IPS-NIHi7 (cell line): ENCODE data around the gene TROAP.
A peak's percentile ranks its signal among the peaks of the same experiment; 100 is the strongest.
"Not testable (repeated sequence)": the region's sequence is repeated elsewhere in the genome, so short reads cannot be mapped to it uniquely, and the experiment has no call there.

ENCODE experiments used
- DNase-seq: peaks from one replicate; pipeline ENCODE4 v3.0.0; 2012; ENCODE audit warnings: mixed read lengths; ENCODE audit errors: extremely low spot score

The TROAP gene, protein sequence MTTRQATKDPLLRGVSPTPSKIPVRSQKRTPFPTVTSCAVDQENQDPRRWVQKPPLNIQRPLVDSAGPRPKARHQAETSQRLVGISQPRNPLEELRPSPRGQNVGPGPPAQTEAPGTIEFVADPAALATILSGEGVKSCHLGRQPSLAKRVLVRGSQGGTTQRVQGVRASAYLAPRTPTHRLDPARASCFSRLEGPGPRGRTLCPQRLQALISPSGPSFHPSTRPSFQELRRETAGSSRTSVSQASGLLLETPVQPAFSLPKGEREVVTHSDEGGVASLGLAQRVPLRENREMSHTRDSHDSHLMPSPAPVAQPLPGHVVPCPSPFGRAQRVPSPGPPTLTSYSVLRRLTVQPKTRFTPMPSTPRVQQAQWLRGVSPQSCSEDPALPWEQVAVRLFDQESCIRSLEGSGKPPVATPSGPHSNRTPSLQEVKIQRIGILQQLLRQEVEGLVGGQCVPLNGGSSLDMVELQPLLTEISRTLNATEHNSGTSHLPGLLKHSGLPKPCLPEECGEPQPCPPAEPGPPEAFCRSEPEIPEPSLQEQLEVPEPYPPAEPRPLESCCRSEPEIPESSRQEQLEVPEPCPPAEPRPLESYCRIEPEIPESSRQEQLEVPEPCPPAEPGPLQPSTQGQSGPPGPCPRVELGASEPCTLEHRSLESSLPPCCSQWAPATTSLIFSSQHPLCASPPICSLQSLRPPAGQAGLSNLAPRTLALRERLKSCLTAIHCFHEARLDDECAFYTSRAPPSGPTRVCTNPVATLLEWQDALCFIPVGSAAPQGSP

DNA sequence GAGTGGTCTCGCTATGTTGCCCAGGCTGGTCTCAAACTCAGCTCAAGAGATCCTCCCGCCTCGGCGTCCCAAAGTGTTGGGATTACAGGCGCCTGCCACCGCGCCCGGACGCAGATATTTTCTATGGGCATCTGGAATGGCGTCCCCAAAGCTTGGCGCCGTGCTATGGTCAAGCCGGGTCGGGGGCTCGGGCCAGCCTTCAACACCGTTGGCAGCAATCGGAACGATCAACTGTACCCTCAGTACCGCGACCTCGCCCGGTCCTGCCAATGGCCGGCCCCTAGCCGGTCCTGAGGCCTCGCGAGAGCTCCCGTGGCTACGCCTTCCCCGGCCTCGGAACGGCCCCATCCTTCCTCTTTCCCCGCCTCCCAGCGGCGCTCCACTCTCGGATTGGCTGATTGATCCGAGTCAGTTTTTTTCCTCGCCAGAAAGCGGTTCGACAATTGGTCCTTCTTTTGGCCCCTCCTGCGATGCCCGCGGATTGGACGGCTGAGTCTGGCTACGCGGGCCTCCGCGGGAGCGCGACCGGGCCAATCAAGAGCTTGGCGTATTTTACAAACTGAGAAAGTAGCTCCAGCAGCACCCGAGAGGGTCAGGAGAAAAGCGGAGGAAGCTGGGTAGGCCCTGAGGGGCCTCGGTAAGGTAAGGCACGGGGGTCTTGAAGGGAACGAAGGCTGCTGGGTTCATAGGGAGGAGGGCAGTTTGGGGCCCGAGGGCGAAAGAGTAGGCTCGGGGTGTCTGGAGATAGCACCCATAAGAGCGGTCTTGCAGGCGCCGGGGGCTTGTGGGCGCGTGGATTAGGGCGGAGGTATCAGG, at the start of gene TROAP:
TROAP (plus strand) TSS at position 548 of the 816 bp plus-strand sequence. CDS start 354 bp downstream, outside the sequence.
- peak; percentile 100 for DNase-seq

DNA sequence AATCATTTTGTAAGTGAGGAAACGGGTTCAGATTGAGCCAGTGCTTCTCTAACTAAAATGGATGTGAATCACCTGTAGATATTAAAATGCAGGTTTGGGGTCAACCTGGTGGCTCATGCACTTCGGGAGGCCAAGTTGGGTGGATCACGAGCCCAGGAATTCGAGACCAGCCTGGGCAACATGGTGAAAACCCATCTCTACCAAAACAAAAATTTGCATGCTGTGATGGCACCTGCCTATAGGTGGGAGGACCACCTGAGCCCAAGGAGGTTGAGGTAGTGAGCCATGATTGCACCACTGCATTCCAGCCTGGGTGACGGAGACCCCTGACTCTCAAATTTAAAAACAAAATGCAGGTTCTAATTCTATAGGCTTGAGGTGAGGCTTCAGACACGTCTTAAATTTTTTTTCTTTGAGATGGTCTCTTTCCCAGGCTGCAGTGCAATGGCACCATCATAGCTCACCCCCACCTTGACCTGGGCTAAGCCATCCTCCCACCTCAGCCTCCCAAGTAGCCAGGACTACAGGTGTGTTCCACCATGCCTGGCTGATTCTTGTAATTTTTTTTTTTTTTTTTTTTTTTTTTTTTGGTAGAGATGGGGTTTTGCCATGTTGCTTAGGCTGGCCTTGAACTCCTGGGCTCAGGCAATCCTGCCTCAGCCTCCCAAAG, 49.2 kb upstream of the TROAP start:
- no peak for DNase-seq

DNA sequence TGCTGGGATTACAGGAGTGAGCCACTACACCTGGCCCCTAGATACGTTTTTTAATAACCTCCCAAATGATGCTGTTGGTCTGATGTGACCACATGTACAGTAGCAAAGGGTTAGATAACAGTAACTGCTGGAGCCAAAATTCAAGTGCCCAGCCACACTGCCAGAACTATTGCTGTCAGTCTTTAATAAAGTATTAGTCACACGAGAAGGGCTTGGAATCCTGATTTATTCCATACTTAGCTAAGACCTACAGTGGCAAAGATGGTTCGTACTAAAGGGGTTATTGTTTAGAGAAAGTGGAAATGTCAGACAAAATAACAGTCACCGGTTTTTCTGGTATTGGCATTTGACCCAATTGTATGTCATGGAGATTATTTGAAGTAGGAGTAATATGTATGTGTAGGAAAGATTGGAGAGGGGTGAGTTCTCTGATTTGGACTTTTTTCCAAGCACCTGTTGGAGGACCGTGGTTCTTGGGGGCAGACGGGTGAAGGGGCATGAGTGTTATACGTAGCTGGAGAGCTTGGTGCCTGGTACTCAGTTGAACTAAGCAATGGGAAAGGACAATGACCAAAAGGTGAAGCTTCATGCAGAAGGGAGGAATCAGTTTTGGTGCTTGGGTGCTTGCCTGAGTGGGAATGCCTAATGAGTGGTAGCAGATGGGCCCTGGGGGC, 48.5 kb upstream of the TROAP start:
- no peak for DNase-seq

DNA sequence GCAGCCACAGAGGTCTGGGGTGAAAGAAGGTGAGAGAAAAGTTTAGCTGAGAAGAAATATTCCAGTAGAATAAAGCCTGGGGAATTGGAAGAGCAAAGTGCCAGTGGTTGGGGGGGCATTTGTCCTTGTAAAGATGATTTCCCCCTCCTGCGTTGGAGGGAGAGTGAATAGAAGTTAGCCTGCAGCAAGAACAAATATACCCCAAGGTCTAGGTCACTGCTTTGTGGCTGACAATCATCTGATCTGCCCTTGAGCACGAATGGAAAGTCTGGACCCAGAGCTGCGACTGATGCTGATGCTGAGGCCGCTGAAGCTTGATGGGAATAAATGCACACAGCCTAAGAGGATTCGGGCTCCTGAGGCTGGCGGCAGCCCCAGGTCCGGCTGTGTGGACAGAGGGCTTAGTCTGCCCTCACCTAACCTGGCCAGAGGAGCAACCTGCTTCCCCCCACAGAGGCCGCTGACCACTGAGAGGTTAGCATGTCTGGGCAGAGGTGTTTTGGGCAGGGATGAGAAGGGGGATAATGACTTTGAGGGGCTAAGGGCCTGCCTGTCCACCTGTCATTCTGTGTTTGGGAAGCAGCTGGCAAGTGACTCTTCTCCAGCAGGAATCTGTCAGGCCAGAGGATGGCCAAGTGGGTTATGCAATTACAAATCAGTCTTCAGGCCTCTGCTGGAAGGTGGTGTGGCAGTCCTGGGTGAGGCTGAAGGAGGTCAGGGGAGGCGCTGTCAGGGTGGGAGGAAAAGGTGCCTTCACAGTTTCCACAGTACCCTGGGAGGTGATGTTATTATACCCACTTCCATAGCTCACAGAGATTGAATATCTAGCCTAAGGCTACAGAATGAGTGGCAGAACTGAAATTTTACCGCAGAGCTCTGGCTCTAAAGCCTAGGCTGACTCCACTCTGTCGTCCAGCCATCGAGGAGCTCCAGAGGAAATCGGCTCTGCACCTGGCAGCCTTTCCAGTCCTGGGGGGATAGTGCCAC, 46.5 kb upstream of the TROAP start:
- no peak for DNase-seq

DNA sequence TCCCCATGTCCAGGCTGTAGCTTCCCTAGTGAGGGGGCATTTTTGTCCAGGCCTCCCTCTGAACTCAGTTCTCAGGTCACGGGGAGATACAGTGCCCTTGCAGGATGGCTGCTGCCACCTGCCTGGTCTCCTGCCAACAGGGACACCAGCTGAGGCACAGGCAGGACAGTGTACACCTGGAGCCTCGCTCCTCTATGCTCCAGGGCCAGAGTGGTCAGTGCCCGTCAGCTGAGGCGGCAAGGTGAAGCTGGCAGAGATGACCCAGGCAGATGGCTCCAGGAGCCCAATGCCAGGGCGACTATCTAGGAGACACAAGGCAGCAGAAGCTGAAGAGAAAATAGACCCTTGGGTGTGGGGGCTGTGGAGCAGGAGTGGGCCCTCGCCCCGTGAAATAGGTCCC, 45.6 kb upstream of the TROAP start:
- DNase-seq = no peak

DNA sequence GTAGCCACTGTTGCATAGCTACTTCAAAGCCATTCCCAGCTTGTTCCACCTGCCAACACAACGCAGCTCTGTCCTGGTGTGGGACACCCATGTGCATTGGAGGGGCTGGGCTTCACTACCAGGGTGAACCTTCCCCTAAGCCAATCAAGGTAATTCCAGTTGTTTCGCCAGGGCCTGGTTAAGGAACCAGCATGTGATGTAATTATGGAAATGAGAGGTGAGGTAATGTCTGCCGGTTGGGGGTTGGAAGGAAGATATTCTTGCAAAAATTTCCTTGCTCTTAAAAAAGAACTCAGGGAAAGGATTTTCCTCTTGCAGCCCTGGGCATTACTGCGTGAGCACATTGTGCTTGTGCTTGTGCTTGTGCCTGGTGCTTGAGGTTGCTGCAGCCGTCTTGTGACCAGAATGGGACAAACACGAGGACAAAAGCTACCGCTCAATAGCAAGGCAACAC, 43.3 kb upstream of the TROAP start:
- DNase-seq = peak; percentile 55

DNA sequence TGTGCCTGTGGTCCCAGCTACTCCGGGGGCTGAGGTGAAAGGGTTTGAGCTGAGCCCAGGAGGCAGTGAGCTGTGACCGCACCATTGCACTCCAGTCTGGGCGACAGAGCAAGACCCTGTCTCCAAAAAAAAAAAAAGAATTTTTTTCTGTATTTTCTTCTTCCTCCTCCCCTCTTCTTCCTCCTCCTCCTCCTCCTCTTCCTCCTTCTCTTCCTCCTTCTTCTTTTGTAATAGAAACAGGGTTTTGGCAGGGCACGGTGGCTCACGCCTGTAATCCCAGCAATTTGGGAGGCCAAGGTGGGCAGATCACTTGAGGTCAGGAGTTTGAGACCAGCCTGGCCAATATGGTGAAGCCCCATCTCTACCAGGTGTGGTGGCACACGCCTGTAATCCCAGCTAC, 42.5 kb upstream of the TROAP start:
- DNase-seq = not testable (repeated sequence)

DNA sequence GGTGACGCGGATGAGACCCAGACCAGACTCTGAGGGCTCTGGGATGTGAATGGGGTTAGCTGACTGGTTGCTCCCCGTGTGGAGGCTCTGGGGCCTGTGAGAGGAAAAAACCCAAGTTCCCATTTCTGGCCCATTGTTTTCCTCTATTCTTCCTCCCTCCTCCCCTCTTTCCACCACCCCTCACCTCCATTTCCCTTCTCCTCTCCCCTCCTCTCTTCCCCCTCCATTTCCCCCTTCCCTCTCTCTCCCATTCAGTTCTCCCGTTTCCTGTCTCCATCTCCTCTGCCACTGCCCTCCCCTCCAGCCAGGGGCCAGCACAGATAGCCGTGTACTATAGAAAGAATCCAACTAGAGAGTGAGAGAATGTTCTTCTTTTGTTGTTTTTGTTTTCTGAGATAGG, 40.8 kb upstream of the TROAP start:
- DNase-seq = no peak

DNA sequence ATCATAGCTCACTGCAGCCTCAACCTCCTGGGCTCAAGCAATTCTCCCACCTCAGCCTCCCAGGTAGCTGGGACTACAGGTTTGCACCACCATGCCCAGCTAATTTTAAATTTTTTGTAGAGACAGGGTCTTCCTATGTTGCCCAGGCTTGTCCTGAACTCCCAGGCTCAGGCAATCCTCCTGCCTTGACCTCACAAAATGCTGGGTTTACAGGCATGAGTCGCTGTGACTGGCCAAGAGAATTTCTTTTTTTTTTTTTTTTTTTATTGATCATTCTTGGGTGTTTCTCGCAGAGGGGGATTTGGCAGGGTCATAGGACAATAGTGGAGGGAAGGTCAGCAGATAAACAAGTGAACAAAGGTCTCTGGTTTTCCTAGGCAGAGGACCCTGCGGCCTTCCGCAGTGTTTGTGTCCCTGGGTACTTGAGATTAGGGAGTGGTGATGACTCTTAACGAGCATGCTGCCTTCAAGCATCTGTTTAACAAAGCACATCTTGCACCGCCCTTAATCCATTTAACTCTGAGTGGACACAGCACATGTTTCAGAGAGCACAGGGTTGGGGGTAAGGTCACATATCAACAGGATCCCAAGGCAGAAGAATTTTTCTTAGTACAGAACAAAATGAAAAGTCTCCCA, 40.2 kb upstream of the TROAP start:
- DNase-seq = not testable (repeated sequence)

DNA sequence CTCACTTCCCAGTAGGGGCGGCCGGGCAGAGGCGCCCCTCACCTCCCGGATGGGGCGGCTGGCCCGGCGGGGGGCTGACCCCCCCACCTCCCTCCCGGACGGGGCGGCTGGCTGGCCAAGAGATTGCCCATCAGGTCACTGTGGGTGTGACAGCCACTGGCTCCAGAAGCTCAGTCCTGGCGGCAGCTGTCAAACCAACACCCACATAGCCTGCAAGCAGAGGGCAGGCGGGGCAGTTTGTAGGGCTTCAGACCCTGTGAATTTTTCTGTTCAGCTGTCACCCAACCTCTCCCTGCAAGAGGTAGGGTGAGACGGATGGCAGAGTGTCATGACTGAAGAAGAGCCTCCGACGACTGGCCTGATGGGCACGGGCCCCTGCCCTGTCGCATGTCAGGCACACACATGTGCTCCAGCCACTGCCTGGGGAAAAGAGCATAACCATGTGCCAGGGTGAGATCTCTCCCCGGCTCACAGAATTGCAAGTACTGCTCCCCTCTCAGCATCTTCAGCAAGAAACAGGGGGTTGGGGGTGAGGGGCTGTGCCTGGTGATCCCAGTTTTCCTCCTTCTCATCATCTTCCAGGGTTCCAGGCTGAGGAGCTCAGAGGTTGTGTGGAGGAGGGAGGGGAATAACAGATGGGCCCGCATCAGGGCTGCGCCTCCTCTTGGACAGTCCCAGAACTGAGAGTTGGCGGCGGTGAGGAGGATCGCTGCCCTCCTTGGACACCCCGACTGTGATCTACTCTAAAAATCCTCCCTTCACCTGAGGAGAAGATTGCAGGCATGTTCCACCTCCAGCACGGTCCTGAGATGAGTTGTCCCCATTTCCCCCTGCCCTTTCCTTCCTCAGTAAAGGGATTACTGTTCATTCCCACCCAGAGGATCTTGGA, 39.3 kb upstream of the TROAP start:
- peak; percentile 29 for DNase-seq

DNA sequence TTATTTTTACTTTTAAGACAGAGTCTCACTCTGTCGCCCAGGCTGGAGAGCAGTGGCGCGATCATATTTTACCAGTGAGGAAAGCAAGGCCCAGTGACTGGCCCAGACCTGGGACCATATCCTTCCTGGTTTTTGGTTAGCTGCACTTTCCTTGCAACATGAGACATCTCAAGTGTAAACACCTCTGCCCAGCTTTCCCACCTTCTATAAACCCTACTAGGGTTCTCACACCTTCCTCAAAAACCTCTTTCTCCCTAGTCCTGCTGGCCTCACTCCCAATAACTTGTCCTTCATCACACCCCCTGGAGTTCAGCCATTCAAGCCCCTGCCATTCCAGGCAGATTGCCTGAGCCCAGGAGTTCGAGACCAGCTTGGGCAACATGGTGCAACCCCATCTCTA, 38.4 kb upstream of the TROAP start:
- no peak for DNase-seq

DNA sequence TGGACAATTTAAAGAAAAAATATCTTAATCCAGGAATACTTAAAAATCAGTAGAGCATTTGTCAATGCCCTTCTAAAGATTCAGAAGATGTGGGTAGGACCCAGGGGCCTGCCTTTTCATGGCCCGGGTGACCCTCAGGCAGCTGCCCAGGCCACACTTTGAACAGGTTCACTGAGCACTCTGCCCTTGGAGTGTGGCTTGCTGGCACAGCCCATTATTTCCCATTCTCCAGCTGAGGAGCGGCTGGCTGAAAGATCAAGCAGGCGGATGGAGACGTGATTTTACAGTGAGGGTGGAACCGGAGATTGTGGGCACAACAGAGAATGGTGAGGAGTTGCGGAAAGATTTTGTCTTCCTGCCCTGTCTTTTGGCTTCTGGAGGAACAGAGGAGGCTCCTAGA, 35.2 kb upstream of the TROAP start:
- DNase-seq = no peak

DNA sequence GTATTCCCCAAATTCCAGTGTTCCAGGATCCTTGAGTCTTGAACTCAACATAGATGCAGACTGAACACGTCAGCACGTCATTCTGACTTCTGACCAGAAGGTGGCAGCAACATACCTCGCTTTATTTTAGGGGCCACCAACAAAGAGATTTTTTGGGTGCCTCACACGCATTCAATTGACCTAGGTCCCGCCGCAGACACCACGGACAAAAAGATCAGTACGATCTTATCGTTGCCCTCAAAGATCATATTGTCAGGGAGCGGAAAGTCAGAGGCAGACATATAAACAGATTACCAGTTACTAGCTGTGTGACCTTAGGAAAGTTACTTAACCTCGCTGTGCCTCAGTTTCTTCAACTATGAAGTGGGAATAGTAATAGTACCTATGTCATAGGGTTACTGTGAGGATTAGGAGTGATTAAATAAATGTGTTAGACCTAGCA, 34.6 kb upstream of the TROAP start:
- peak; percentile 70 for DNase-seq

DNA sequence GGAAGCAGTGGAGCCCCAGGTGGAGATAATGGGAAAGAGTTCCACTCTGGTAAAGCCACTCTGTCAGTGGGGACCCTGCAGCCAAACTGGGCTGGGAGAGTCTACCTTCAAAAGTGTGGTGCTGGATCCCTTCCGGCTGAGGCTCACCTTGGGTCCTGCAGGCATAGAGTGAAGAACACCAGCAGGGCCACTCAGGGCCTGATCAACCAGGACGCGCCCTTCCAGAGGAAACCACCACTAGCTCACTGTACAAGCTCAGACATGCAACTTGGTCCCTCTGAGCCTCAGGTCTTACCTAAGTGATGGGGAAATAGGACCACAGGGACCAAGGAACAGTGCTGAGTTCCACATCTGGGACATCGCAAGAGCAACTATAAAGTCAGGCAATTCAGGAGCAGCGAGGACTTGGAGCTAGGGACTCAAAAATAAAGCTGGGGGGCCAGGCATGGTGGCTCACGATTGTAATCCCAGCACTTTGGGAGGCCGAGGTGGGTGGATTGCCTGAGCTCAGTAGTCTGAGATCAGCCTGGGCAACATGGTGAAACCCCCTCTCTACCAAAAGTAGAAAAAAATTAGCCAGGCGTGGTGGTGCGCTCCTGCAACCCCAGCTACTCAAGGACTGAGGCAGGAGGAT, 34.0 kb upstream of the TROAP start:
- DNase-seq = peak; percentile 8

DNA sequence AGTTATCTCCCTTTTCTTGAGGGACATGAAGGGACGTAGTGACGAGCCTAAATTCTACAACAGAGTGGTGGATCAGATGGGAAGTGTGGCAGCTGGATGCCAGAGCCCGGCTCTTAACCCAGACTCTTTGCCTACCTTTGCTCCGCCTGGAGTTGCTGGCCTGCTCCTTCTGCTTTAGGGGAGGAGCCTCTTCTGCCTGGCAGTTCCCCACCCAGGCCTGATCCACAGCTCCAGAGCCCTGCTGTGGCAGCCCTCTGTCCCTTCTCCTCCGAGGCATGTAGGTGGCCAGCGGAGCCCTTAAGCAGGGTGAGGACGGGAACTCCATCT, 30.4 kb upstream of the TROAP start:
- no peak for DNase-seq

DNA sequence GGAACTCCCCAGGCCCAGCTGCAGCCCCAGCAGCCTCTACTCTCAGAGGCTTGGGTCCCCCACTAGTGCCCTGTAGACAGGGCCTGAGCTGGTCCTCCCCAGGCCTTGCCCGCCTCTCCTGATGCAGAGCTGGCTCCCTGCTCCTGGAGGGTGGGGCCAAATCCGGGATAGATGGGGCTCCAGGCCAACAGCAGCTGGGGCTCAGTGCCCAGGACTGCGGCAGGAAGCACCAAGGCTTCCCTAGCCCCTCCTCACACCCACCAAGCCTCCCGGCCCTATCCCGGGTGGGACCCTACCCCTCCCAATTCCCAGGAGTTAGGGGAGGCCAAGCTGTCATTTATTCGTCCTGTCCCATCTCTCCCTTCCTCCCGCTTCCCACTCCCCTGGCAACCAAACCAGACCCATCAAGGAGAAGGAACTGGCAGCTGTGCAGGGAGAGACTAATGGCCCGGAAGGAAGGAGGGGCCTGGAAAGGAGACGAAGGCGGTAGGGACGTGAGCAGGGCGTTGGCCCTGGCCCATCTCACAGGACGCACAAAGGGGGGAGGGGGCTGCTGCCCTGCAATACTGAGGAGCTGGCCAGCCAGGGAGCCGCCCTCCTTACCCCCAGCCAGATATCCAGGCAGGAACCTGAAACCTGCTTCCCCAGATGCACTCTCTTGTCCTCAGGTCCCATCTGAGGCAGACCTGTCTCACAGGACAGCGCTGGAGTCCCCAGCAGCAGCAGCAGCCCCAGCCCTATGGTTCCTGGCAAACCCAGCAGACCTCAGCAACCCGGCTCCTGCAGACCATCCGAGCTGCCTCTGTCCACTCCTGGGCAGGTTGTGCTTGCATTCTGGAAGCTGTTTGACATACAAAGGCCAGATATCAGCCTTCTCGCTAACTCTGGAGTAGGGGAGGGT, 29.7 kb upstream of the TROAP start:
- peak; percentile 25 for DNase-seq
